PC-9 (cell line): Measurements from ENCODE around the gene SORBS1.

Experiments
- EZH2 ChIP-seq: fragments of 200-600 bp; sonication (generic); IDR thresholded peaks from 2 replicates; pipeline ENCODE4 v1.8.0; 2017; ENCODE audit warnings: antibody characterized with exemption, low read depth
- TF ChIP-seq, protein P1 (sequence below): fragments of 200-600 bp; sonication (generic); conservative IDR thresholded peaks from 2 replicates; pipeline ENCODE4 v1.6.1; 2017; ENCODE audit warnings: mixed run types, antibody characterized with exemption, mild to moderate bottlenecking, moderate library complexity

DNA sequence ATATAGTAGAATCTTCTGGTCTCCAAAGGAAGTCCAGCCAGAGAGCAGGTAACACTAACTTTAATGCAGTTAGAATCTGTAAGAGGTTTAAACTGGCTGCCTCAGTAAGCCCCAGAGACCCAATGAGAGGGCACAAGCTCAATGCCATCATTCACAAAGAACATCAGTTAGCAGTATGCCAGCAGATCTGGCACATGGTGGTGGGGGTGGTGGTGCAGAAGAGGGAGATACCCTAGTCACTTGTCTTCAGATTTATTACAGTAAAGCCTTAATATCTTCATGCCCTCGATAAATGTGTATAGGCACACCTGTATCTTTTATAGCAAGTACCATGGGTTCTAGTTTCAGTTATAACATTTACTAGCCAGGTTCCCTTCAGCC, 86.2 kb downstream of the SORBS1 start:
- TF ChIP-seq, protein P1, sequence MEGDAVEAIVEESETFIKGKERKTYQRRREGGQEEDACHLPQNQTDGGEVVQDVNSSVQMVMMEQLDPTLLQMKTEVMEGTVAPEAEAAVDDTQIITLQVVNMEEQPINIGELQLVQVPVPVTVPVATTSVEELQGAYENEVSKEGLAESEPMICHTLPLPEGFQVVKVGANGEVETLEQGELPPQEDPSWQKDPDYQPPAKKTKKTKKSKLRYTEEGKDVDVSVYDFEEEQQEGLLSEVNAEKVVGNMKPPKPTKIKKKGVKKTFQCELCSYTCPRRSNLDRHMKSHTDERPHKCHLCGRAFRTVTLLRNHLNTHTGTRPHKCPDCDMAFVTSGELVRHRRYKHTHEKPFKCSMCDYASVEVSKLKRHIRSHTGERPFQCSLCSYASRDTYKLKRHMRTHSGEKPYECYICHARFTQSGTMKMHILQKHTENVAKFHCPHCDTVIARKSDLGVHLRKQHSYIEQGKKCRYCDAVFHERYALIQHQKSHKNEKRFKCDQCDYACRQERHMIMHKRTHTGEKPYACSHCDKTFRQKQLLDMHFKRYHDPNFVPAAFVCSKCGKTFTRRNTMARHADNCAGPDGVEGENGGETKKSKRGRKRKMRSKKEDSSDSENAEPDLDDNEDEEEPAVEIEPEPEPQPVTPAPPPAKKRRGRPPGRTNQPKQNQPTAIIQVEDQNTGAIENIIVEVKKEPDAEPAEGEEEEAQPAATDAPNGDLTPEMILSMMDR = no peak
- no peak for TF ChIP-seq EZH2
